GM11168 (cell line): ENCODE data around the gene ZC3H8.

Source experiments
- in situ Hi-C: fragments of 300-500 bp; cut with MboI; formaldehyde crosslinking; loops from one replicate; pipeline ENCODE4 v1.12.0; 2022; ENCODE audit warnings: low sequenced_read_pairs; ENCODE audit not compliant: unreplicated experiment

The ZC3H8 gene

DNA sequence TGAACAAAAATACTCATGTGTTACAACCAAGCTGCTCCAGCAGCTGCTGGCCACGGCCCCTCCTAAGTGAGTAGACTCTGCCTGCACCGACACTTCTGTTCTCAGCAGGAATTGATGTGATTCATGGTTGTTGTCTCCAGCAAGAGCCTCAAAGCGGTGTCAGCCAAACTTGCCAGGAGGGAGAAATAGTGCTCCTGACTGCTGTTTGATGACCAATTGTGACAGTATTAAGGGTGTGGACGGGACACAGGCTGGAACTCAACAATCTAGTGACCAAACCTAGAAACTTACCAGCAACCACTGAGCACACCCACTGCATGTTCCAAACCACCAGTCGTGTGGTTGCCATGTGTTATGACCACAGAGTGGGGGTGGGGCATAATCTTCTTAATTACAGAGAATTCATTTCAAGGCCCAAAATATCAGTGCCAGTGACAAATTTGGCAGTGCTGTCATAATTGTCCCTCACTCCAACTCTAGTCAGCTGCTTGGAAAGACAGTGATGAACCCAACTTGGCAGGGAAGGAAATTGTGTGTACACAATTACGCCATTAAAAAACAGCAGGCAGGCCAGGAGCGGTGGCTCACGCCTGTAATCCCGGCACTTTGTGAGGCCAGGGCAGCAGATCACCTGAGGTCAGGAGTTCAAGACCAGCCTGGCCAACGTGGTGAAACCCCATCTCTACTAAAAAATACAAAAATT, 86.3 kb downstream of the ZC3H8 start:
- in situ Hi-C loops: no loop called here

DNA sequence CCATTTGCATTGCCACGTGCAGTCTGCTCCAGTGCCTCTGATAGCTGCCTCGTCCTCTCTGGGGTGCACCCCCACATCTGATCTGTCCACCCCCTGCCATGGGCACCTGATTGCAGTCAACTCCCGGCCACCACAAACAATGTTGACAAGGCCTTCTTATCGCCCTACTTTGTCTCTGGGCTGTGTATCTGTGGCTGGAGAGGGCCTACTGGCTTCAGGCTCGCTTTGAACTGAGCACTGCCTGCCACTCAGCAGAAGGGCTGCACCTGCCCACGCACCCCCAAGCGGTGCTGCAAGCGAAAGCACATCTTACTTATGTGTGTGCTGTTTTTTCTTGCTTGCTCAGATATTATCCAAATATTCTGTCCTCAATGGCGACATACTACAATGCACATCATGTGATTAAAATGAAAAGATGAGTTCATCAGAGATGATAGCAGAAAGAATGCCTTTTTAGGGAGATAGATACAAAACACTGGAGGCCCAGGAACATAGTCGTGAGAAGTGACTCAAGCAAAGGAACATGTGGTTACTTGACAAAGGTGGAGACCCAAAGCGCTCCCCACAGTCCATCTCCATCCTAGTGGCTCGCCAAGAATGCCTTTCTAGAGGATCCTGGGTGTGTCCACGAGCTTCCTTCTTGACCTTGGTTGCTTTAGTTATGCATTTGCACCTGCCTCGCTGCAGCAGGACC, 87.9 kb downstream of the ZC3H8 start:
- in situ Hi-C loops: no loop called here

DNA sequence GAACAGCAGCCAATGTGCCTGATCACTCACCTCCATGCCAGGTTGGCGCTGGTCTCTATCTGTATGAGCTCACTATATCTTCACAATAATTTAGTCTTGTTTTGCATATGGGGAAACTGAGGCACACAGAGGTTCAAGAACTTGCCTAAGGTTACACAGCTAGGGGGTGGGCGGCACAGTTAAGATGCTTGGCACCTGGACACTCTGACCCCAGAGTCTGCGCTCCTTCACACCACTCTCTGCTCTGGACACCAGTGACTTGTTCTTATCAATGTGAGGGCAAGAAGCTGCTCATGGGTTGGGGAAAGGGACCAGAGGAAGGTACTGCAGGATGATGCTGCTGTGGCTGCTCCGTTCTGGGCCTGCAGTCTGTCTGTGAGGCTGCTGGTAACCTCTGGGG, 89.5 kb downstream of the ZC3H8 start:
- in situ Hi-C loops: no loop called here

DNA sequence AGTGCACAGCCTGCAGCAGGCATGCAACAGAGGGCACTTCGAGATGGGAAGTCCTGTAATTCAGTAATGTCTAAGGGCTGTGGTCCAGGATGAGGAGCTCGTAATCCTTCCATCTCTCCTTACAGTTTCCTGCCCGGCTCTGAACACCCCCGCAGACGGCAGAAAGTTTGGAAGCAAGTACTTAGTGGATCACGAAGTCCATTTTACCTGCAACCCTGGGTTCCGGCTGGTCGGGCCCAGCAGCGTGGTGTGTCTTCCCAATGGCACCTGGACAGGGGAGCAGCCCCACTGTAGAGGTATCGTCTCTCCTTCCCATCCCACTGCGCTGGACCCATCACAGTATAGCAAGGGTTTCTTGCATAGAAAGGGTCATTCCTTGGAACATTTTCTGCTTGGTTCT, 90.0 kb downstream of the ZC3H8 start:
- in situ Hi-C loops: no loop called here

DNA sequence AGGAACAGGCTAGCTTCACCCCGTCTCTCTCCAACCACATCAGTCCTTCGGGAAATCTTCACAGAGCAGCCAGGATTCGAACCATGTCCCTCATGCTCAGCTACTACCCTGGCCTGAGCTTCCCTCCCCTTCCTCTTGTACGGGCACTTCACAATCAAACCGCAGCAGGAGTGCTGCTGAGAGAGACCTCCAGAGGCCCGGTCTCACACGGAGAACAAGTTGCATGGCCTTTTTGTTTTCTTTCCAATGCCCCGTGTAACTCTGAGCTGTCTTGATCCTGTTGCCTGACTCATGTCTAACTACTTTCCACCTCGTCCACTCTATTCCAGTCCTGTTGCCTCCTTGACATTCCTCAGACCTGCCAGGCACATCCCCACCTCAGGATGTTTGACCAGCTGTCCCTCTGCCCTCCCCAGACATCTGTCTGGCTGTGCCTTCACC, 91.3 kb downstream of the ZC3H8 start:
- in situ Hi-C loops: no loop called here

DNA sequence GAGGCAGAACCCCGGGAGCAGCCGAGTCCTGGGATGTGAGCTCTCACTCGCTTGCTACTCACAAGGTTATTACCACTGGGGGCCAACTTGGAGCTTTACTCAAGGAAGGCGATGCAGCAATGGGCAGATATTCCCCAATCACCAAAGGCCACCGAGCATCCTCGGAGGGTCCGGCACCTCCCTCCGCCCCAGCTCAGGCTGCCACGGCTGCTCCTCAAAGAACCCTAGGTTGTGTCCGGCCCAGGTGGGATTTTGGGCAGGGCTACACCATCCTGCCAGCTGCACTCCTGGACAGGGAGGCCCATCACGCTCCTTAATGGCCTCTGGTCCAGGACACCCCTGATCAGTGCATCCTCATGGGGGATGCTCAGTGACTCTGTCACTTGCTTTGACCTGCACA, 91.9 kb downstream of the ZC3H8 start:
- in situ Hi-C loops: no loop called here

DNA sequence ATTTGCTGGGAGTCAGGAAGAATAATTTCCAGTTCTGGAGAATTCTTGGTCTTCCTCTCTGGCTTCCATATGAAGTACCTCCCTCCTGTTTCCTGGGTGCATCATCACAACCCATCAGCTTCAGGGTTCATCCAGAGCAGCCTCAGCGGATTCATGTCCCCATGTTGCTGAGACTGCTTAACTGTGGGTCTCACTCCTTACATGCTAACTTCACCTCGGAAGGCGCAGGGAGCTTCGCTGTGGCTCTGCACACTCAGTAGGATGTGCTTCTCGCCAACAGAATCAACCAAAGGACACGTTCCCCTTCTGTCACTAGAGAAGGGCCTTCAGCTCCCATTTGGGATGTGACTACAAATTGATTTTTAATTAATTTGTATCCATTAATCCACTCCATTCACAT, 92.5 kb downstream of the ZC3H8 start:
- in situ Hi-C loops: no loop called here
